CD4-positive, alpha-beta memory T cell (primary cell): ENCODE data around the gene COG7. TPM values are rescaled to one million over a fixed set of nuclear protein-coding genes. Genes with fewer than 3 reads are reported as not detected.
A peak's percentile ranks its signal among the peaks of the same experiment; 100 is the strongest.

ENCODE experiments used
- CTCF ChIA-PET: fragments of 350-600 bp; sonication (Branson Sonifier 250); formaldehyde crosslinking; loops from one replicate; lab custom pipeline; 2021; ENCODE audit warnings: inconsistent platforms; ENCODE audit not compliant: partially characterized antibody; lab: Charles Lee
- POLR2A ChIA-PET: fragments of 350-600 bp; sonication (Branson Sonifier 250); formaldehyde crosslinking; loops from one replicate; lab custom pipeline; 2021; ENCODE audit not compliant: partially characterized antibody; lab: Charles Lee
- DNase-seq, 5 donors: peaks; one replicate each; pipeline versions ENCODE4 v3.0.0 to v3.0.0-alpha.2; 2020 to 2022; ENCODE audit warnings: mixed read lengths in 1 of 5
- H3K27ac ChIP-seq: one replicate; pipeline ENCODE4 v1.7.0; 2013; ENCODE audit warnings: low read depth, low read length
- H3K27me3 ChIP-seq: 2 replicates; pipeline ENCODE4 v1.7.0; 2013; ENCODE audit warnings: mild to moderate bottlenecking, low read length, moderate library complexity; ENCODE audit not compliant: insufficient read depth
- H3K36me3 ChIP-seq: 2 replicates; pipeline ENCODE4 v1.7.0; 2013; ENCODE audit warnings: mild to moderate bottlenecking, low read length, moderate library complexity; ENCODE audit not compliant: insufficient read depth
- H3K4me1 ChIP-seq: 2 replicates; pipeline ENCODE4 v1.7.0; 2013; ENCODE audit warnings: mild to moderate bottlenecking, low read length, moderate library complexity; ENCODE audit not compliant: insufficient read depth
- H3K4me3 ChIP-seq, 2 donors: one replicate each; pipeline ENCODE4 v1.7.0; 2013; ENCODE audit warnings: low read length in 2 of 2, mild to moderate bottlenecking in 1 of 2
- H3K9me3 ChIP-seq, 2 donors: one replicate each; pipeline ENCODE4 v1.7.0; 2013; ENCODE audit warnings: low read length in 2 of 2, control low read depth in 1 of 2; ENCODE audit not compliant: control insufficient read depth in 1 of 2
- H3K27ac Mint-ChIP-seq, 7 donors: one replicate each; pipeline ENCODE4 v1.8.0; 2020 to 2021; ENCODE audit warnings: mixed read lengths in 7 of 7, mild to moderate bottlenecking in 6 of 7, inconsistent platforms in 3 of 7, moderate library complexity in 3 of 7
- H3K27me3 Mint-ChIP-seq, 2 donors: one replicate each; pipeline ENCODE4 v1.8.0; 2020 to 2021; ENCODE audit warnings: mixed read lengths in 2 of 2
- H3K36me3 Mint-ChIP-seq, 2 donors: one replicate each; pipeline ENCODE4 v1.8.0; 2020 to 2021; ENCODE audit warnings: mixed read lengths in 2 of 2, inconsistent platforms in 1 of 2, mild to moderate bottlenecking in 1 of 2
- H3K4me1 Mint-ChIP-seq, 4 donors: one replicate each; pipeline ENCODE4 v1.8.0; 2020 to 2021; ENCODE audit warnings: mixed read lengths in 4 of 4, mild to moderate bottlenecking in 1 of 4
- H3K4me3 Mint-ChIP-seq, 8 donors: one replicate each; pipeline ENCODE4 v1.8.0; 2020 to 2021; ENCODE audit warnings: mixed read lengths in 8 of 8, mild to moderate bottlenecking in 7 of 8, moderate library complexity in 6 of 8, inconsistent platforms in 3 of 8
- H3K9me3 Mint-ChIP-seq, 8 donors: one replicate each; pipeline ENCODE4 v1.8.0; 2020 to 2021; ENCODE audit warnings: mixed read lengths in 8 of 8, mild to moderate bottlenecking in 5 of 8, inconsistent platforms in 3 of 8, moderate library complexity in 1 of 8
- intact Hi-C: fragments of 100-400 bp; cut with micrococcal nuclease; formaldehyde crosslinking; loops from one replicate; pipeline ENCODE4 v1.15.1; 2023
- polyA plus RNA-seq, 2 donors: library from polyadenylated mRNA; unstranded; fragments of 300-500 nt; fragmentation: Illumina TruSeq; gene quantifications; one replicate each; pipeline ENCODE4 v1.2.3, GENCODE V29; 2021
- total RNA-seq, 2 experiments: library from RNA; stranded (reverse); gene quantifications; one replicate each; pipeline ENCODE4 v1.2.3, GENCODE V29; 2021

COG7 gene
- total and polyA plus RNA-seq, 4 experiments from 2014 or later = 11.4 to 24.7 (median 16.3) TPM

DNA sequence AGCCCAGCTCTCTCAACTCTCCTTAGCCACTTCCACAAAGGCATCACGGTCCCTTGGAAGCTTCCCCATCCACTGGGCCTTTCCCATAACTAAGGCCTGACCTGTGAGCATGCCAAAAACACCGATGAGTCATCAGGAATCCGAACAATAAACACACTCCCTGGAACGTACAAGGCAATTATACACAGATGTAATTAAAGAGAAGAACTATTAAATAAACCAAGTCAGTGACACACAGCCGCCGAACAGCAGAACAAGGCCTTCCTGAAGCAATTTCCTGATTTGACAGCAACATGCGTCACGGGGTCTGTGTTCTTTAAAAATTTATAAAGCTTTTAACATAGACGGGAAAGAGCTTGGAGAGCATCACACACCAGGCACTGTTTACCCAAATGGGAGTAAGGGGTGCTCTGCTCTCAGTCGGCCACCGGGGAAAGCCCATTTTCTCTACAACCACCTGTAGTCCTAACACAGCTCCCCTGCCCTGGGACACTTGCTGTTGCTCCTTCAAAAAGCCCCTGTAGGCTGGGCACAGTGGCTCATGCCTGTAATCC is 29.4 kb downstream of the COG7 start:
- Histone ChIP-seq H3K9me3 (no peaks in the 10 kb centered on the region), H3K4me1 (no peaks in the 10 kb centered on the region), H3K27ac (no peak overlapping the region), H3K36me3 (peaks cover 4% of the 10 kb centered on the region), H3K27me3 (no peaks in the 10 kb centered on the region), H3K4me3 (no peak overlapping the region)
- POLR2A ChIA-PET = no interaction called here
- intact Hi-C loops = no loop called here
- peak overlapping the region in 1 of 8 donors; percentile 27 for H3K4me3 Mint-ChIP-seq
- CTCF ChIA-PET = interaction anchor here (1.2 to 4.2 kb wide), 2 partner anchors 9 to 11 kb away, joined by 3 to 29 read pairs; no protein-coding TSS in a partner anchor
- H3K9me3 Mint-ChIP-seq = no peaks in the 10 kb centered on the region
- no peak overlapping the region for H3K27ac Mint-ChIP-seq
- H3K4me1 Mint-ChIP-seq = no peaks in the 10 kb centered on the region
- H3K27me3 Mint-ChIP-seq = no peaks in the 10 kb centered on the region
- peaks cover 39 to 41% of the 10 kb centered on the region in 2 donors for H3K36me3 Mint-ChIP-seq
- DNase-seq = no peak

DNA sequence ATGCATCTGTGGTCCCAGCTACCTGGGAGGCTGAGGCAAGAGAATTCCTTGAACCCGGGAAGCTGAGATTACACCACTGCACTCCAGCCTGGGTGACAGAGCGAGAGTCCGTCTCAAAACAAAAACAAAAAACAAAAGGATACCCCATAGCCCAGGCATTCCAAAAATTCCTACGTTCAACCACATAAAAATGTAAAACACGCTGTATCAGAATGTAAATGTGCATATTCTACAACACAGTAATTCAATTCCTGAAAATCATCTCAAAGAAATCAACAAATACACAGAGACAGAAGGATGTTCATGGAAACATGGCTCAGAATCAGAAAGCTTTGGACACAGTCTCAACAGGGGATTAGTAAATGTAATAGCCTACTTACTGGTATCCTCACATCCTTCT is 33.0 kb downstream of the COG7 start:
- Histone ChIP-seq H3K4me3 (no peak overlapping the region), H3K27ac (no peak overlapping the region), H3K27me3 (no peaks in the 10 kb centered on the region), H3K36me3 (peaks cover 10% of the 10 kb centered on the region), H3K4me1 (no peaks in the 10 kb centered on the region), H3K9me3 (no peaks in the 10 kb centered on the region)
- no peak for DNase-seq
- intact Hi-C loops = no loop called here
- Mint-ChIP-seq H3K4me3 (no peak overlapping the region), H3K27me3 (no peaks in the 10 kb centered on the region), H3K4me1 (no peaks in the 10 kb centered on the region), H3K27ac (no peak overlapping the region), H3K36me3 (peaks cover 35 to 51% of the 10 kb centered on the region in 2 donors), H3K9me3 (no peaks in the 10 kb centered on the region)
- CTCF ChIA-PET = interaction anchor here (0.7 to 5.6 kb wide), 2 partner anchors 15 to 400 kb away, joined by 3 to 42 read pairs; no protein-coding TSS in a partner anchor
- POLR2A ChIA-PET = no interaction called here

DNA sequence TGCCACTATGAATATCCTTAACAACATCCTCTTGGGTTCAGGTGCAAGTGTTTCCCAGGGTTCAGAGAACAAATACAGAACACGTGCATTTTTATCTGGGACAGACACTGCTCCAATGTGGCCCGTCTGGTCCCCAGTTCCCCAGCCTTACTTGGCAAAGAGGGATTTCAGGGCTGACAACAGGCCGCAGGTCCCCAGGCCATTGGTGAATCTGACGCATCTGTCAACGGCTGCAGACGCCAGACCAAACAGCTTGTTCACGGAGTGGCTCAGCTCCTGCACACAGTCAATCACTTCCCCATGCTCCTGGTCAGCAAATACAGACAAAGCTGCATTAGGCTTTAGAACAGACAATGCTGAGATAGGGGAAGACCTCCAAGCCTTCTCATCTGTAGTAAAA is 36.2 kb downstream of the COG7 start:
- Histone ChIP-seq H3K27me3 (no peaks in the 10 kb centered on the region), H3K27ac (no peak overlapping the region), H3K4me3 (no peak overlapping the region), H3K9me3 (no peaks in the 10 kb centered on the region), H3K36me3 (peaks cover 25% of the 10 kb centered on the region), H3K4me1 (no peaks in the 10 kb centered on the region)
- Mint-ChIP-seq H3K36me3 (peaks cover 32 to 66% of the 10 kb centered on the region in 2 donors), H3K27ac (no peak overlapping the region), H3K4me3 (no peak overlapping the region), H3K9me3 (no peaks in the 10 kb centered on the region), H3K4me1 (no peaks in the 10 kb centered on the region), H3K27me3 (no peaks in the 10 kb centered on the region)
- intact Hi-C loops = no loop called here
- ChIA-PET POLR2A (no interaction called here), CTCF (interaction anchor here (5.6 kb wide), 1 partner anchor 18 kb away, joined by 42 read pairs; no protein-coding TSS in a partner anchor)
- DNase-seq = no peak

DNA sequence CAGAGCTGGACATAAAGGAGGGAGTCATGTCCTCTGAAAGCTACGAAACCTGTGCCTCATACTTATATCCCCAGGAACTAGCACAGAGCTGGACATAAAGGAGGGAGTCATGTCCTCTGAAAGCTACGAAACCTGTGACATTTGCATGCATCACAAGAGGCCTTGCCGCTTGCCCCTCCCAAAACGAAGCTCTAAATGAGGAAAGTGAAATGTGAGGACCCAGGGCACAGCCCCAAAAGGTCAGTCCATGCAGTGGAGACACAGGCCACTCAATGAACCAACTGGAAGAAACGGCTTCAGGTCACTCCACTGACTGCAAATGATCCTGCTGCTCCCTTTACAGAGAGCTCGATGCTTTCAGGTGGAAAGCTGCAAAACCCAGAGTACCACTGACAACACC is 38.3 kb downstream of the COG7 start:
- peaks cover 32% of the 10 kb centered on the region for H3K36me3 ChIP-seq
- no peaks in the 10 kb centered on the region for H3K9me3 ChIP-seq
- Mint-ChIP-seq H3K4me1 (no peaks in the 10 kb centered on the region), H3K4me3 (no peak overlapping the region), H3K9me3 (no peaks in the 10 kb centered on the region), H3K27ac (no peak overlapping the region), H3K27me3 (no peaks in the 10 kb centered on the region), H3K36me3 (peaks cover 38 to 71% of the 10 kb centered on the region in 2 donors)
- no peaks in the 10 kb centered on the region for H3K4me1 ChIP-seq
- no peak overlapping the region for H3K27ac ChIP-seq
- no peak for DNase-seq
- ChIA-PET POLR2A (no interaction called here), CTCF (interaction anchor here (0.8 to 3.3 kb wide), 2 partner anchors 9 to 20 kb away, joined by 3 to 30 read pairs; no protein-coding TSS in a partner anchor)
- intact Hi-C loops = no loop called here
- no peak overlapping the region for H3K4me3 ChIP-seq
- no peaks in the 10 kb centered on the region for H3K27me3 ChIP-seq

DNA sequence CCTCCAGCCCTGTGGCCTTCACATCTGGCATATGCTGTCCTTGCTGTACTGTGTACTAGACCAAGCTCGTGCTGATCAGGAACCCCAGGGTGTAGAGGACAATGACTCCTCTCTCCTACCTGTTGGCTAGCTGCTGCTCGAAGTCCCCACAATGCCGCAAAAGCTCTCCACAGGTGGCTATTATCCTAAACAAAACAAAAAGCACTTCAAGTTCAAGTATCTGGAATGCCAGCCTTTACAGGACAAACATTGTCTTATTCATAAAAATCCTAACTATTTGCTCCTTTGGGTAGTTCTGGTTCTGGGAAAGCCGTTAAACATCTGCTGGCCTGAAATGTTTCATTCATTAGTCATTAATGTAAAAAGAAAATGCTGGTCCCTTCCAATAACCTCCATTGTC is 42.8 kb downstream of the COG7 start:
- no peak overlapping the region for H3K4me3 ChIP-seq
- Mint-ChIP-seq H3K4me3 (no peak overlapping the region), H3K4me1 (no peaks in the 10 kb centered on the region), H3K27me3 (no peaks in the 10 kb centered on the region), H3K9me3 (no peaks in the 10 kb centered on the region), H3K27ac (no peak overlapping the region), H3K36me3 (peaks cover 59 to 79% of the 10 kb centered on the region in 2 donors)
- peaks cover 43% of the 10 kb centered on the region for H3K36me3 ChIP-seq
- CTCF ChIA-PET = interaction anchor here (0.8 kb wide), 1 partner anchor 26 kb away, joined by 4 read pairs; no protein-coding TSS in a partner anchor
- no peaks in the 10 kb centered on the region for H3K27me3 ChIP-seq
- H3K9me3 ChIP-seq = no peaks in the 10 kb centered on the region
- POLR2A ChIA-PET = no interaction called here
- DNase-seq = no peak
- H3K4me1 ChIP-seq = no peaks in the 10 kb centered on the region
- no peak overlapping the region for H3K27ac ChIP-seq
- intact Hi-C loops = no loop called here

DNA sequence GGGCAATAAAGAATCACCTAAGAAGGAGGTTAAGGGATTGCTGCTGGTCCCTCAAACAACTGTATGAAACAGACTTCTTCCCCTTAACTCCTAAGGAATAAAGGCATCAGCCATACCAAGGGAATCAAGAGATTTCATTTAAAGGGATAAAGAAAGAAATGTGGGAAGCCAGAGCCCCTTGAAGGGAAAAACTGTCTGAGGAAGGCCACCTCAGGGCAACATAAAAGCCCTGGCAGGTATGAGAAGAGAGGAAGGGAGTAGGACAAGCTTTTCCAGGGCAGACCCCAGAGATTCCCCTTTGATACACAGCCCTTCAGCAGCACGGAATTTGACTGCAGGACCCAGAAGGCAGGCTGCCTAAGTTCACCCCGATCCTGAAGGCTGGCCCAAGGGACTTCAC is 43.5 kb downstream of the COG7 start:
- Mint-ChIP-seq H3K36me3 (peaks cover 64 to 78% of the 10 kb centered on the region in 2 donors), H3K4me3 (no peak overlapping the region), H3K4me1 (no peaks in the 10 kb centered on the region), H3K9me3 (no peaks in the 10 kb centered on the region), H3K27ac (peak overlapping the region in 1 of 7 donors; percentile 36), H3K27me3 (no peaks in the 10 kb centered on the region)
- intact Hi-C loops = no loop called here
- ChIA-PET POLR2A (no interaction called here), CTCF (no interaction called here)
- no peak overlapping the region for H3K4me3 ChIP-seq
- H3K27me3 ChIP-seq = no peaks in the 10 kb centered on the region
- no peaks in the 10 kb centered on the region for H3K9me3 ChIP-seq
- DNase-seq = no peak
- peaks cover 49% of the 10 kb centered on the region for H3K36me3 ChIP-seq
- no peak overlapping the region for H3K27ac ChIP-seq
- no peaks in the 10 kb centered on the region for H3K4me1 ChIP-seq

DNA sequence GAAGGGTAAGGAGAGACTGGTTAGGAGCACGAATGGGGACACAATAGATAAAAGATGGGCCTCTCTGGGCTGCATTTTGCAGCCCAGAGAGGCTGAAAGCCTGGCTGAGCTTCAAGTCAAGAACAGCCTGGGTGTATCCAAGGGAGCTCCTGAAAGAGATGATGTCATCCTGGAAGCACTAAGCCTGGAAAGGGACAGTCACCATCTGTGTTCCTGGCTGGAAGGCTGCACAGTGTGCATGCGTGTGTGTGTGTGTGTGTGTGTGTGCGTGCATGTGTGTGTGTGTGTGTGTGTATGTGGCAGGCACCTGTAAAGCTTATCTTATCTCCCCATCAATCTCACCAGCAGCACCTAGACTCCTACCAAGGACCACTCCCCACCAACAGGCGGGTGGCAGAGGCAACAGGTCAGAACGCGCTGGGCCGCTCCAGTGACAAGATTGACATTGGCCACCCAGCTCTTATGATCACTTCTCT is 44.1 kb downstream of the COG7 start:
- Mint-ChIP-seq H3K4me1 (no peaks in the 10 kb centered on the region), H3K27me3 (no peaks in the 10 kb centered on the region), H3K9me3 (no peaks in the 10 kb centered on the region), H3K27ac (peak overlapping the region in 1 of 7 donors; percentile 36), H3K36me3 (peaks cover 65 to 78% of the 10 kb centered on the region in 2 donors), H3K4me3 (no peak overlapping the region)
- DNase-seq = no peak
- H3K27ac ChIP-seq = no peak overlapping the region
- H3K27me3 ChIP-seq = no peaks in the 10 kb centered on the region
- intact Hi-C loops = no loop called here
- H3K4me1 ChIP-seq = no peaks in the 10 kb centered on the region
- H3K9me3 ChIP-seq = no peaks in the 10 kb centered on the region
- ChIA-PET POLR2A (no interaction called here), CTCF (interaction anchor here (1.0 to 1.1 kb wide), 2 partner anchors 25 to 27 kb away, joined by 3 read pairs; no protein-coding TSS in a partner anchor)
- H3K36me3 ChIP-seq = peaks cover 50% of the 10 kb centered on the region
- no peak overlapping the region for H3K4me3 ChIP-seq
